Skeletal muscle satellite cell (primary cell): Measurements from ENCODE around the gene SERPINB1. TPM values are rescaled to one million over a fixed set of nuclear protein-coding genes. Genes with fewer than 3 reads are reported as not detected.

Experiments used
- H3K27me3 ChIP-seq: 2 replicates; pipeline ENCODE4 v1.7.0; 2013; ENCODE audit warnings: low read length; ENCODE audit not compliant: control insufficient read depth, insufficient read depth
- H3K36me3 ChIP-seq: 2 replicates; pipeline ENCODE4 v1.7.0; 2013; ENCODE audit warnings: mild to moderate bottlenecking, control low read depth, low read length; ENCODE audit not compliant: insufficient read depth
- H3K4me1 ChIP-seq: 2 replicates; pipeline ENCODE4 v1.7.0; 2013; ENCODE audit warnings: low read length; ENCODE audit not compliant: control insufficient read depth, insufficient read depth
- H3K4me2 ChIP-seq: 2 replicates; pipeline ENCODE4 v1.7.0; 2013; ENCODE audit warnings: mild to moderate bottlenecking, low read length
- H3K4me3 ChIP-seq: 2 replicates; pipeline ENCODE4 v1.7.0; 2013; ENCODE audit warnings: low read length
- H3K9ac ChIP-seq: 2 replicates; pipeline ENCODE4 v1.7.0; 2013; ENCODE audit warnings: mild to moderate bottlenecking, low read depth, low read length, moderate library complexity
- H3K9me3 ChIP-seq: replicated peaks from 2 replicates; pipeline ENCODE4 v1.7.0; 2013; ENCODE audit warnings: mild to moderate bottlenecking, control low read depth, low read length
- small RNA-seq: library from RNA; depleted of rRNA; stranded (forward); fragments of <200 nt; gene quantifications from one replicate; pipeline ENCODE3, GENCODE V24; 2012

The SERPINB1 gene

GRCh38 chr6:2783188-2783963, 58.3 kb downstream of the SERPINB1 start:
- Histone ChIP-seq H3K4me2 (no peak overlapping the region), H3K4me1 (no peaks in the 10 kb centered on the region), H3K36me3 (peaks cover 50% of the 10 kb centered on the region), H3K27me3 (no peaks in the 10 kb centered on the region), H3K9me3 (no peaks in the 10 kb centered on the region), H3K9ac (no peak overlapping the region), H3K4me3 (no peak overlapping the region)

- Histone ChIP-seq H3K27me3 (no peaks in the 10 kb centered on the region), H3K4me3 (no peak overlapping the region), H3K4me1 (peaks cover 1% of the 10 kb centered on the region), H3K9me3 (no peaks in the 10 kb centered on the region), H3K36me3 (peaks cover 50% of the 10 kb centered on the region), H3K9ac (no peak overlapping the region), H3K4me2 (no peak overlapping the region)
These were observed 58.9 kb downstream of the SERPINB1 start for GRCh38 chr6:2782825-2783187.

DNA sequence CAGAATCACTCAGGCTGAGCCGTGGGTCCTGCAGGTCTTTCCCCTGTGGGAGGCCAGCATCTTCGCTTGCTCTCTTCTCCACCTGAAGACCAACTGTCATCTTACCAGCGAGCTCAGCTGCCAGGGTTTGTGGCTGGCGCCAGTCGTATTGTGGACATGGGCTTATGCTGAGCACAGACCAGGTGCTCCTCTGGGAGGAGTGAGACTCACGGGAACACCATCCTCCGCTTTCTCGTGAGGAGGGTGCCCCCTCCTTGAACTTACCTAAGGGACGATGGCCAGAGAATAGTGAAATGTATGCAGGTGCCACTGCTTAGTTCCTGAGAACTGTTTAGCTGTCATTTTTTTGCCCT, 59.3 kb downstream of the SERPINB1 start:
- peaks cover 50% of the 10 kb centered on the region for H3K36me3 ChIP-seq
- no peaks in the 10 kb centered on the region for H3K27me3 ChIP-seq

More for the DNA sequence above, 59.3 kb downstream of the SERPINB1 start:
- Histone ChIP-seq H3K4me2 (no peak overlapping the region), H3K9me3 (no peaks in the 10 kb centered on the region), H3K9ac (no peak overlapping the region), H3K4me1 (peaks cover 5% of the 10 kb centered on the region), H3K4me3 (no peak overlapping the region)

Small RNA genes within 50 kb of the gene (small RNA-seq; reads per million reads assigned to genes)
- not detected for gene MIR4645
